Umbilical cord (tissue), 2 donors: ENCODE measurements around the gene ZNF146. TPM values are rescaled to one million over a fixed set of nuclear protein-coding genes. Genes with fewer than 3 reads are reported as not detected.
"Not testable (repeated sequence)": the region's sequence is repeated elsewhere in the genome, so short reads cannot be mapped to it uniquely, and the experiment has no call there.

Source experiments
- DNase-seq: peaks from one replicate; pipeline ENCODE4 v3.0.0-alpha.2; 2015; ENCODE audit warnings: low spot score
- total RNA-seq: library from RNA; depleted of rRNA; stranded (reverse); fragments of >200 nt; gene quantifications from one replicate; pipeline ENCODE4 v1.2.3, GENCODE V29; 2014; ENCODE audit warnings: low replicate concordance; ENCODE audit not compliant: insufficient read depth

The ZNF146 gene
- total RNA-seq, 1 donor from 2014 or later = 70.5 TPM

DNA sequence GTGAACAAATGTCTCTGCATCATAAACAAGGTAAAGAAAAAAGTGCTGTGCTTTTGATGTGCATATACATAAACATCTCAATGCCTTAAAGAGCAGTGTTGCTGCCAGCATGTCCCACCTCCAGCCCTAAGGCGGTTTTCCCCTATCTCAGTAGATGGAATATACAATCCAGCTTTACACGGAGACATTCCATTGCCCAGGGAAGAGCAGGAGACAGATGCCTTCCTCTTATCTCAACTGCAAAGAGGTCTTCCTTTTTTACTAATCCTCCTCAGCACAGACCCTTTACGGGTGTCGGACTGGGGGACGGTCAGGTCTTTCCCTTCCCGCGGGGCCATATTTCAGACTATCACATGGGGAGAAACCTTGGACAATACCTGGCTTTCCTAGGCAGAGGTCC lies 18.7 kb downstream of the ZNF146 start:
- DNase-seq = not testable (repeated sequence)

DNA sequence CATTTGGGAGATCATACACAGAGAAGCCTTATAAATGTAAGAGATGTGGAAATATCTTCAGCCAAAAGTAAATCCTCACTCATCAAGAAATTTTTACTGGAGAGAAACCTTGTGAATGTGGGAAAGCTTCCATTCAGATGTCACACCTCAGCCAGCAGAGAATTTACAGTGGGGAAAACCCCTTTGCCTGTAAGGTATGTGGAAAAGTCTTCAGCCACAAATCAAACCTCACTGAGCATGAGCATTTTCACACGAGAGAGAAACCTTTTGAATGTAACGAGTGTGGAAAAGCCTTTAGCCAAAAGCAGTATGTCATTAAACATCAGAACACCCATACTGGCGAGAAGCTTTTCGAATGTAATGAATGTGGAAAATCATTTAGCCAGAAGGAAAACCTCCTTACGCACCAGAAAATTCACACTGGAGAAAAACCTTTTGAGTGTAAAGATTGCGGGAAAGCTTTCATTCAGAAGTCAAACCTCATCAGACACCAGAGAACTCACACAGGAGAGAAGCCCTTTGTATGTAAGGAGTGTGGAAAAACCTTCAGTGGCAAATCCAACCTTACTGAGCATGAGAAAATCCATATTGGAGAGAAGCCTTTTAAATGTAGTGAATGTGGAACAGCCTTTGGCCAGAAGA lies 21.5 kb downstream of the ZNF146 start:
- DNase-seq = no peak

DNA sequence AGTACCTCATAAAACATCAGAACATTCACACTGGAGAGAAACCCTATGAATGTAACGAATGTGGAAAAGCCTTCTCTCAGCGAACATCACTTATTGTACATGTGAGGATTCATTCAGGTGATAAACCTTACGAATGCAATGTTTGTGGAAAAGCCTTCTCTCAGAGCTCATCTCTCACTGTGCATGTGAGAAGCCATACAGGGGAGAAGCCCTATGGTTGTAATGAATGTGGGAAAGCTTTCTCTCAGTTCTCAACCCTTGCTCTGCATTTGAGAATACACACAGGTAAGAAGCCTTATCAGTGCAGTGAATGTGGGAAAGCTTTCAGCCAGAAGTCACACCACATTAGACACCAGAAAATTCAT lies 22.0 kb downstream of the ZNF146 start:
- no peak for DNase-seq

DNA sequence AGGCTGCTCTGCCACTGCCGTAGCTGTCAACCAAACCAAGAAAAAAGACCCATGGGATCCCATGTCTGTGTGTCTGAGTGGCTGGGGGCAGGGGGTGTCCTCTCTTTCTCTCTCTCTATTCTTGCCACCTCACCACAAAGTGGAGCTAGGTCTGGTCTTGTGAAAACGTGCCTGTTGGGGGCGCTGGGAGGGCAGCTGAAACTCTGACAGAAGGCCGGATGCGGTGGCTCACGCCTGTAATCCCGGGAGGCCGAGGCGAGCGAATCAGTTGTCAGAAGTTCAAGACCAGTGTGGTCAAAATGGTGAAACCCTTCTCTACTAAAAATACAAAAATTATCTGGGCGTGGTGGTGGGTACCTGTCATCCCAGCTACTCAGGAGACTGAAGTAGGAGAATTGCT lies 29.2 kb downstream of the ZNF146 start:
- no peak for DNase-seq

DNA sequence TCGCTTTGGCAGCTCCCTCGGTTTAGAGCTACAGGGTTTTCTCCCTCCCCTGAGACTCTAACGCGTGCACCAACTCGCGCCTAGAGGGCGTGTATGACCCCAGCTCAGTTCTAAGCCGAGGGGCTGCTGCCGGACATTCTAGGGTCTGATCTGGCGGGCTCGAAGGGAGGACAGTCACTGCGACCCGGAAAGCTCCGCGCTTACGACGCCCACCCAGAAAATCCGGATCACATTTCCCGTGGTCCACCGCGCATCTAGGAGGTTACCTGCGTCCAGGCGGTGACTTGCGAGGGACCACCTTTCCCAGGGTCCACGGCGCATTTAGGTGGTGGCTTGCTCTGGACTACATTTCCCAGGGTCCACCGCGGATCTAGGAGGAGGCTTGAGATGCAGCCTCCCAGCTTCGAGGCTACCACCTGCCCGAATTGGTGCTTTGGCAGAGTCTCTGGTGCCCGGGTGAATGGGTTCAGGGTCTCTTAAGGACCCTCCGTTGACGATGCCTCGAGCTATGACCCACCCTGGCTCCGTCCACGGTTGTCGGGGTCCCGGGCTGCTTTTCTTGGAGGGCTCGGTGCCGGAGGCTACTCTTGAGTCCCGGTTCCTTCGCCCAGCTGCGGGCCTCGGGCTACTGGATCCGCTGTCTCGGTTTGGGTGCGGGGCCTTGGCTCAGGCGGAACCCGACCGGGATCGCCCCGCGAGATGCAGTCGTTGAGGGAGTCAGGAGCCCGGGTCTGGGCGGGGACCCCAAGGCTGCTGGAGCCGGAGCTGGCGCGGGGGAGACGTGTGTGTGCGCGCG lies 30.5 kb downstream of the ZNF146 start:
- DNase-seq = no peak

DNA sequence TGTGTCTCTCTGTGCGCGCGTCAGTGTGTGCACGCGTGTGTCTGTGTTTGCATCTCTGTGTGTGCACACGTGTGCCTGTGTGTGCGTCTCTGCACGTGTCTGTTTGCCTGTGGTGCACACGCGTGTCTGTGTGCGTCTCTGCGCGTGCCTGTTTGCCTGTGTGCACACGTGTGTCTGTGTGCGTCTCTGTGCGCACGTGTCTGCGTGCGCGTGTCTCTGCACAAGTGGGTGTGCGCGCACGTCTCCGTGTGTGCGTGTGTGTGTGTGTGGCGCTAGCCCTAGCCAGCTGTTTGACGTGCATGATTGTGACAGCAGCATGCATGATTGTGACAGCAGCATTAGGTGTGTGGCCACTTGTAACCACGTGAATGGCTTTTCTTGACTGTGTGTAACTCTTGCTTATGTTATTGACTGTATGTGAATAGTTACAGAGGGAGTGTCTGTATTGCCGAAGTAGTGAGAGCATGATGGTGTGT lies 31.1 kb downstream of the ZNF146 start:
- no peak for DNase-seq

DNA sequence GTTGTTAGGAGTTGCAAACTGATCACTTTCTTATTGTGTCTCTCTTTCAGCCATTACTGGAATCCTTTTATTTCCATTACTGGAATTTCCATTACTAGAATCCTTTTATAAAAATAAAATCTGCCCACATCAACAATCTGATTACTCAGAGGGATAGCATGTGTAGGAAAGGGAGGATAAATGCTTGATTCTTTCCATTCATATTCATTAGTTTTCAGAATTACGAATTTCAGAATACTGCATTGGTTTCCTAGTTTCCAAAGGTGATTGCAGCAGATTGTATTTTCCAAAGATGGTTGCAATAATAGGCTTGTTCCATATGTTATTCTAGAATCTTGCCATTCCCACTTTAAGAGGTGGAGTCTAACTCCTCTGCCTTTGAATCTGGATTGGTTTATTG lies 37.1 kb downstream of the ZNF146 start:
- DNase-seq = no peak

DNA sequence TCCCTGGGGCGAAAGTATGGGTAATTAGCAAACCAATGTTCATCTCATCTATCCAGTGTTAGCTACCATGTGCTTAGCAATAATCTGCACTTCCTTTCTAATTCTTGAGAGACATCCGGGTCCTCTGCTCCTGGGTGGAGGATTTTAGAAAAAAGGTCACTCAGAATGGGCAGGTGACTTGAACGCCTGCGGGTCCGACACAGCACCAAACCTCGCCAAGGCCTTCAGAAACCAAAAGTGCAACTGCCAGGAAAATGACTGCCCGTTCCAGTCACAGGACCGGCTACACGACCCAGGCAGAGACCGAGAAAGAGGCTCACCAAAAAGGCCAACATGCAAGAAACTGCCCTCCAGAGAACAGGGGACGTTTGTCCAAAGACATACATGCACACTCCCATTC lies 39.9 kb downstream of the ZNF146 start:
- DNase-seq = no peak

DNA sequence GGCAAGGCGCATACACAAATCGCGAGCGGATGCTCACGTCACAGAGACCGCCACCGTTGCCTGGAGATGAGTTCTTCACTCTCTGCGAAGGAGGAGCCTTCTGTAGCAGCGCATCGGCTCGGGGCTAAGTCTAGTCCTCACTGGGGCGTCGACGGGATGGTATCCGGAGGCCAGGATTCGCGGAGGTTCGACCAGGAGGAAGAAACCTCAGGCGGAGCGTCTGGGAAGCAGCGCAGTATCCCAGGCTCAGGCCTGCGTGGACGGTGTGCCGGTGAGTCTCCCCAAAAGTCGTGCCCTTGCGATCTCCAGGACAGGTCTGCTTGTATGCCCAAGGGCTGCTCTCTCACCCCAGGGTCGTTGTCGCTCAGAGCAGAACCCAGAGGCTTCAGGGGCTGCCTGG lies 40.4 kb downstream of the ZNF146 start:
- DNase-seq = no peak

DNA sequence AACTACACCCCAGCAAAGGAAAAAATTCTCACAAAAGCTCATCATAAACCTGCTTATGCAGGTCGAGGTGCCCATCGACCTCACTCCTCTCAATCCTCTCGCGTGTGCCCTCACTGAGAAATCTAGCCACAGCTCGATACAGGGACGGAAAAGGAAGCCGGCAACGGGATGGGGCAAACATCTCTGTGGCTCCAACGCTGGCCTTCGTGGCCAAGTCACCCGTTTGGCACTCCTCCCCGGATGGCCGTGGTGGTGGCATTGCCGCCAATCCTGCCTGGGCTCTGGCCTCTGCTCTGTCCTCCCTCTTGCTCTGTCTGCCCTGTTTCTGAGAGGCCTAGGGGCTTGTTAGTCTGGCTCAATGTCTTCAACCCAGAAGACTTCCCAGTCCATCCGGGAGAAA lies 41.2 kb downstream of the ZNF146 start:
- DNase-seq = no peak

DNA sequence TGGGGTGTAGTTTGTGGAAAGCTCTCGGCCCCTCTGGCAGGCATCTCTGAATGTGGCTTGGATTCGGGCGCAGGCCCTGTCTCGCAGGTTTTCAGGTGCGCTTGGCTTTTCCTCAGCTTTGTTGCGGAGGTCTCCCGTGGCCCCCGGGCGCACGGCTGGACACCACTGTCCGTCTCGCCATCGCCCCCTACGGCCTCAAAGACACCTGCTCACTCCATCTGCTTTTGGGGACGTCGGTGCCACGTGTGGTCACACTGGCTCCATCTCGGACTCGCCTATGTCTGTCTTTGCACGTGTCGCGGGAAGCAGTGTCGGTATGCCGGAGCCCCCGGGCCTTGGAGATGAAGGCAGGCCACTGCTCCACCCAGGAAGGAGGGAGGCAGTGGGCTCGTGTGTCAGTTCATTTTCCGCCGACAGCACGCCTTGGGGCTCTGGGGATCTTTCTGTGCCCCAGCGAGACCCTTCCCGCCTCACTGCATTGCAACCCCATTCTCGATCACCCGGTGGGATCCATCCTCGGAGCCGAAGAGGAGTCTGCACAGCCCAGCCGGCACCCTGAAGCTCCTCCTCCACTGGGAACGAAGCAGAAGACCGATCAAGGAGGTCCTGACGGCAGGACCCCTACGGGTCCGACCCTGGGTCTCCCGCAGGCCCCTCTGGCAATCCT lies 42.1 kb downstream of the ZNF146 start:
- DNase-seq = no peak

DNA sequence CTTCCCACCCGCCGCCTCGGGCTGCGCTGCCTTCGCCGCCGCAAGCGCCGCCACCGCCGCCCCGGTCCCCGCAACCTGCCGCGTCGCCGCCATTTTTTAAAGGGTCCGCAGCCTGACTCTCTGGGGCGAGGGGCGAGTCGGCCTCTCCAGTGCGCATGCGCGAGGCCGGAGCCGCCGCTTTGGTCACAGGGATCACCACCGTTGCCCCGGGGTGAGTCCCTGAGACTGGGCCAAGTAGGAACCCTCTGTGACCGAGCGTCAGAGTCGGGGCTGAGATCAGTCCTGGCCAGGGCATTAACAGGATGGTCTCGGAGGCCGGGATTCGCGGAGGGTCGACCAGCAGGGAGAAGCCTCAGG lies 42.6 kb downstream of the ZNF146 start:
- no peak for DNase-seq

DNA sequence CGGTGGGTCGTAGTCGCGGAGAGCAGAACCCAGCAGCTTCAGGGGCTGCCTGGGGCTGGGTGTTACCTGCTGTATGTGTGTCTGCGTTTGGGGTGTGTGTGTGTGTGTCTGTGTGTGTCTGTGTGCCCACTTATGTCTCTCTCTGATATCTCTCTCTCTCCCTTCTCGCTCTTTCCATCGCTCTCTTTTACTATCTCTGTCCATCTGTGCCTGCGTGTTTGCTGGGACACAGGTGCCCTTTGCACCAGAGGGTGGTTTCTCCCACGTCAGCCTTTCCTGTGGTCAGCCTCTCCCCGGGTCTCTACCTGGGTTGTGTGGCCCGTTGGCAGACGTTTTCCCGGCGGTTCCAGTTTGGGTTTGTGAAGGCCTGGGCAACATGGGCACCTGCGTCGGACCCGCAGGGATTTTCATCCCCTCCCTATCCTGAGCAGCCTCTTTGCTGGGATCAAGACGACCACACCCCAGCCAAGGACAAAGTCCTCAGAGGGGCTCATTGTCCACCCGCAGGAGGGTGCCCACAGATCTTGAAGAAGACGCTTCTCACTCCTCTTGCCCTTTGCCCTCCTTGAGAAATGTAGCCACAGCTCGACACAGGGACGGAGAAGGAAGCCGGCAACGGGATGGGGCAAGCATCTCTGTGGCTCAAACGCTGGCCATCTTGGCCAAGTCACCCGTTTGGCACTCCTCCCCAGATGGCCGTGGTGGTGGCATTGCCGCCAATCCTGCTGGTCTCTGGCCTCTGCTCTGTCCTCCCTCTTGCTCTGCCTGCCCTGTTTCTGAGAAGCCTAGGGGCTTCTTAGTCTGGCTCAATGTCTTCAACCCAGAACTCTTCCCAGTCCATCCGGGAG lies 43.3 kb downstream of the ZNF146 start:
- no peak for DNase-seq

DNA sequence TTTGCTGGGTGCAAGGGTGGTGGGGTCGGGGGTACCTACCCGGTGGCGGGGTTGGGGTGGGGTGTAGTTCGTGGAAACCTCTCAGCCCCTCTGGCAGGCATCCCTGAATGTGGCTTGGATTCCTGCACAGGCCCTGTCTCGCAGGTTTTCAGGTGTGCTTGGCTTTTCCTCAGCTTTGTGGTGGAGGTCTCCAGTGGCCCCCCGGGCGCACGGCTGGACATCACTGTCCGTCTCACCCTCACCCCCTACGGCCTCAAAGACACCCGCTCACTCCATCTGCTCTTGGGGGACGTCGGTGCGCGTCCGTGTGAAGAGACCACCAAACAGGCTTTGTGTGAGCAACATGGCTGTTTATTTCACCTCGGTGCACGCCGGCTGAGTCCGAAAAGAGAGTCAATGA lies 44.3 kb downstream of the ZNF146 start:
- DNase-seq = no peak

DNA sequence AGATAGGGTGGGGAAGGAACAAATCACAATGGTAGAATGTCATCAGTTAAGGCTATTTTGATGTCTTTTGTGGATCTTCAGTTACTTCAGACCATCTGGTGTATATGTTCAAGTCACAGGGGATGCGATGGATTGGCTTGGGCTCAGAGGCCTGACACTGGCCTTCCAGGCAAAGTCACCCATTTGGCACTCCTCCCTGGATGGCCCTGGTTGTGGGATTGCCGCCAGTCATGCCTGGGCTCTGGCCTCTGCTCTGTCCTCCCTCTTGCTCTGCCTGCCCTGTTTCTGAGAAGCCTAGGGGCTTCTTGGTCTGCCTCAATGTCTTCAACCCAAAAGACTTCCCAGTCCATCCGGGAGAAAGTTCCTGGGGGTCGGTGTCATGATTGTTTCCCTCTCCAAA lies 50.2 kb downstream of the ZNF146 start:
- no peak for DNase-seq

DNA sequence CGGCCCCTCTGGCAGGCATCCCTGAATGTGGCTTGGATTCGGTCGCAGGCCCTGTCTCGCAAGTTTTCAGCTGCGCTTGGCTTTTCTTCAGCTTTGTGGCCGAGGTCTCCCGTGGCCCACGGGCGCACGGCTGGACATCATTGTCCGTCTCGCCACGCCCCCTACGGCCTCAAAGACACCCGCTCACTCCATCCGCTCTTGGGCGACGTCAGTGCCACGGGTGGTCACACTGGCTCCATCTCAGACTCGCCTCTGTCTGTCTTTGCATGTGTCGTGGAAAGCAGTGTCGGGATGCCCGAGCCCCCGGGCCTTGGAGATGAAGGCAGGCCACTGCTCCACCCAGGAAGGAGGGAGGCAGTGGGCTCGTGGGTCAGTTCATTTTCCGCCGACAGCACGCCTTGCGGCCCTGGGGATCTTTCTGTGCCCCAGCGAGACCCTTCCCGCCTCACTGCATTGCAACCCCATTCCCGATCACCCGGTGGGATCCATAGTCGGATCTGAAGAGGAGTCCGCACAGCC lies 51.0 kb downstream of the ZNF146 start:
- no peak for DNase-seq

DNA sequence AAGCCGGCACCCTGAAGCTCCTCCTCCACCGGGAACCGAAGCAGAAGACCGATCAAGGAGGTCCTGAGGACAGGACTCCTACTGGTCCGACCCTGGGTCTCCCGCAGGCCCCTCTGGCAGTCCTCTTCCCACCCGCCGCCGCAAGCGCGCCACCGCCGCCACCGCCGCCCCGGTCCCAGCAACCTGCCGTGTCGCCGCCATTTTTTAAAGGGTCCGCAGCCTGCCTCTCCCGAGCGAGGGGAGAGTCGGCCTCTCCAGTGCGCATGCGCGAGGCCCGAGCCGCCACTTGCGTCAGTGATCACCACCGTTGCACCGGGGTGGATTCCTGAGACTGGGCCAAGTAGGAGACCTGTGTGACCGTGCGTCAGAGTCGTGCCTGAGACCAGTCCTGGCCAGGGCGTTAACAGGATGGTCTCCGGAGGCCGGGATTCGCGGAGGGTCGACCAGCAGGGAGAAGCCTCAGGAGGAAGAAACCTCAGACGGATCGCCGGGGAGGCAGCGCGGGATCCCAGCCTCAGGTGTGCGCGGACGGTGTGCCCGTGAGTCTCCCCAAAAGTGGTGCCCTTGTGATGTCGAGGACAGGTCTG lies 51.6 kb downstream of the ZNF146 start:
- no peak for DNase-seq

DNA sequence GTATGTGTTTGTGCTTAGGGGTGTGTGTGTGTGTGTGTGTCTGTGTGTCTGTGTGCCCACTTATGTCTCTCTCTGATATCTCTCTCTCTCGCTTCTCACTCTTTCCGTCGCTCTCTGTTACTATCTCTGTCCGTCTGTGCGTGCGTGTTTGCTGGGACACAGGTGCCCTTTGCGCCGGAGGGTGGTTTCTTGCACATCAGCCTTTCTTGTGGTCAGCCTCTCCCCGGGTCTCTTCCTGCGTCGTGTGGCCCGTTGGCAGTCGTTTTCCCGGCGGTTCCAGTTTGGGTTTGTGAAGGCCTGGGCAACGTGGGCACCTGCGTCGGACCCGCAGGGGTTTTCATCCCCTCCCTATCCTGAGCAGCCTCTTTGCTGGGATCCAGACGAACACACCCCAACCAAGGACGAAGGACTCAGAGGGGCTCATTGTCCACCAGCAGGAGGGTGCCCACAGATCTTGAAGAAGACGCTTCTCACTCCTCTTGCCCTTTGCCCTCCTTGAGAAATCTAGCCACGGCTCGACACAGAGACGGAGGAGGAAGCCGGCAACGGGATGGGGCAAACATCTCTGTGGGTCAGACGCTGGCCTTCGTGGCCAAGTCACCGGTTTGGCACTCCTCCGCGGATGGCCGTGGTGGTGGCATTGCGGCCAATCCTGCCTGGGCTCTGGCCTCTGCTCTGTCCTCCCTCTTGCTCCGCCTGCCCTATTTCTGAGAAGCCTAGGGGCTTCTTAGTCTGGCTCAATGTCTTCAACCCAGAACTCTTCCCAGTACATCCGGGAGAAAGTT lies 52.3 kb downstream of the ZNF146 start:
- no peak for DNase-seq

DNA sequence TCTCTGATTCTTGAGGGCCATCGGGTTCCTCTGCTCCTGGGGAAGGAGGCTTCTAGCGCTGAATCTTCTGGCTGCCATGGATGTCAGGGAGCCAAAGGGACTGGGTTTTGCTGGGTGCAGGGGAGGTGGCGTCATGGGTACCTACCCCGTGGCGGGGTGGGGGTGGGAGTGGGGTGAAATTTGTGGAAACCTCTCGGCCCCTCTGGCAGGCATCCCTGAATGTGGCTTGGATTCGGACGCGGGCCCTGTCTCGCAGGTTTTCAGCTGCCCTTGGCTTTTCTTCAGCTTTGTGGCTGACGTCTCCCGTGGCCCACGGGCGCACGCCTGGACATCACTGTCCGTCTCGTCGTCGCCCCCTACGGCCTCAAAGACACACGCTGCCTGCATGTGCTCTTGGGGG lies 53.2 kb downstream of the ZNF146 start:
- DNase-seq = not testable (repeated sequence)

DNA sequence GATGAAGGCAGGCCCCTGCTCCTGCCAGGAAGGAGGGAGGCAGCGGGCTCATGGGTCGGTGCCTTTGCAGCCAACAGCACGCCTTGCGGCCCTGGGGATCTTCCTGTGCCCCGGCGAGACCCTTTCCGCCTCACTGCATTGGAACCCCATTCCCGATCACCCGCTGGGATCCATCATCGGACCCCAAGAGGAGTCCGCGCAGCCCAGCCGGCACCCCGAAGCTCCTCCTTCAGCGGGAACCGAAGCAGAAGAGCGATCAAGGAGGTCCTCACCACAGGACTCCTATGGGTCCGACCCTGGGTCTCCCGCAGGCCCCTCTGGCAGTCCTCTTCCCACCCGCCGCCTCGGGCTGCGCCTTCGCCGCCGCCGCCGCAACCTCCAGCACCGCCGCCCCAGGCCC lies 53.7 kb downstream of the ZNF146 start:
- DNase-seq = not testable (repeated sequence)

DNA sequence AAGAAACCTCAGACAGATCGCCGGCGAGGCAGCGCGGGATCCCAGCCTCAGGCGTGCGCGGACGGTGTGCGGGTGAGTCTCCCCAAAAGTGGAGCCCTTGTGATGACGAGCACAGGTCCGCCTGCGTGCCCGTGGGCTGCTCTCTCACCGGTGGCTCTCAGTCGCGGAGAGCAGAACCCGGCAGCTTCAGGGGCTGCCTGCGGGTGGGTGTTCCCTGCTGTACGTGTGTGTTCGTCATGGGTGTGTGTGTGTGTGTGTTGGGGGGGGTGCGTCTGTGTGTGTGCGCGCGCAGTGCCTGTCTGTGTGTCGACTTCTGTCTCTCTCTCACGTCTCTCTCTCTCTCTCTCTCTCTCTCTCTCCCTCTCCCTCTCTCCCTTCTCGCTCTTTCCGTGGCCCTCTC lies 54.4 kb downstream of the ZNF146 start:
- DNase-seq = not testable (repeated sequence)
